Keratinocyte (primary cell): ENCODE results near the gene BHMT2.

Experiments
- CTCF ChIP-seq, 3 experiments: IDR thresholded peaks in 1 of 3; conservative IDR thresholded peaks in 1 of 3; optimal IDR thresholded peaks in 1 of 3; 2 replicates in 2 of 3; 3 replicates in 1 of 3; pipeline versions ENCODE3 to v1.5.1; 2011; ENCODE audit warnings: low read length in 3 of 3, mild to moderate bottlenecking in 3 of 3, moderate library complexity in 2 of 3, control low read depth in 1 of 3, inconsistent platforms in 1 of 3; ENCODE audit not compliant: insufficient read depth in 2 of 3; ENCODE audit errors: extremely low read depth in 1 of 3
- EZH2 ChIP-seq: IDR thresholded peaks from one replicate; pipeline ENCODE4 v1.6.1; 2012; ENCODE audit warnings: inconsistent platforms, mild to moderate bottlenecking, low read length, moderate library complexity

GRCh38 chr5:79048437-79048836 lies 21.1 kb upstream of the BHMT2 start:
- TF ChIP-seq CTCF (optimal IDR thresholded peaks at IDR 0.05 in 1 of 3, IDR thresholded peaks at IDR 0.05 in 1 of 3, conservative IDR thresholded peaks at IDR 0.05 in 1 of 3; ENCODE audit: extremely low read depth in 1 of 3, insufficient read depth in 2 of 3, low read length in 3 of 3) (no peak), EZH2 (no peak)
